ENCODE results near the gene UBE2G1.

GRCh38 chr17:4272213-4272971, 94.1 kb downstream of the UBE2G1 start:
- TF ChIP-seq ZBTB2 (CRISPR knock-in tag; IDR thresholded peaks at IDR 0.05; ENCODE audit: low read depth) (no peak), POLR2AphosphoS5 (IDR thresholded peaks at IDR 0.05; ENCODE audit: low read depth, low read length) (no peak), TCF12 (IDR thresholded peaks at IDR 0.05) (no peak), TCF12 (CRISPR knock-in tag; IDR thresholded peaks at IDR 0.05) (no peak), NFRKB (IDR thresholded peaks at IDR 0.05) (no peak), ATF6 (CRISPR knock-in tag; conservative IDR thresholded peaks at IDR 0.05) (no peak), AHR (CRISPR knock-in tag; IDR thresholded peaks at IDR 0.05) (no peak), CTCF (CRISPR knock-in tag; IDR thresholded peaks at IDR 0.05) (no peak), ZNF12 (CRISPR knock-in tag; IDR thresholded peaks at IDR 0.05) (no peak), E2F5 (CRISPR knock-in tag; conservative IDR thresholded peaks at IDR 0.05) (no peak), ETV6 (CRISPR knock-in tag; conservative IDR thresholded peaks at IDR 0.05) (no peak), BRF2 (CRISPR knock-in tag; IDR thresholded peaks at IDR 0.05) (no peak), RXRA (CRISPR knock-in tag; IDR thresholded peaks at IDR 0.05) (no peak)

All from HepG2 (cell line).